GM23338 (cell line): ENCODE measurements around the gene XRN1. TPM values are rescaled to one million over a fixed set of nuclear protein-coding genes. Genes with fewer than 3 reads are reported as not detected.

Experiments
- ATAC-seq: fragments of 200-7000 bp; cut with Tn5 transposase; 3 replicates; pipeline ENCODE4 v1.9.1; 2020
- DNase-seq: peaks from one replicate; pipeline ENCODE4 v3.0.0-alpha.2; 2015; ENCODE audit warnings: low spot score
- H2AFZ ChIP-seq: fragments of 200-600 bp; sonication (generic); 2 replicates; pipeline ENCODE4 v1.8.0; 2016; ENCODE audit warnings: antibody characterized with exemption, mild to moderate bottlenecking, moderate library complexity
- H3F3A ChIP-seq: fragments of 200-600 bp; sonication (generic); replicated peaks from 2 replicates; pipeline ENCODE4 v1.8.0; 2017; ENCODE audit warnings: antibody characterized with exemption, mixed run types, low read depth
- H3K27ac ChIP-seq: fragments of 200-600 bp; sonication (generic); 2 replicates; pipeline ENCODE4 v1.6.1; 2016; ENCODE audit warnings: low read depth
- H3K27me3 ChIP-seq: fragments of 200-600 bp; sonication (generic); 2 replicates; pipeline ENCODE4 v1.8.0; 2016; ENCODE audit warnings: mild to moderate bottlenecking, mixed run types, moderate library complexity; ENCODE audit not compliant: insufficient read depth
- H3K36me3 ChIP-seq: fragments of 200-600 bp; sonication (generic); 2 replicates; pipeline ENCODE4 v1.8.0; 2016; ENCODE audit warnings: mild to moderate bottlenecking; ENCODE audit not compliant: insufficient read depth
- H3K4me1 ChIP-seq: fragments of 200-600 bp; sonication (generic); 2 replicates; pipeline ENCODE4 v1.8.0; 2016; ENCODE audit warnings: mild to moderate bottlenecking, moderate library complexity; ENCODE audit not compliant: insufficient read depth
- H3K4me2 ChIP-seq: fragments of 200-600 bp; sonication (generic); 2 replicates; pipeline ENCODE4 v1.7.1; 2017; ENCODE audit warnings: mixed run types
- H3K4me3 ChIP-seq: fragments of 200-600 bp; sonication (generic); 2 replicates; pipeline ENCODE4 v1.6.1; 2016; ENCODE audit warnings: mixed run types
- H3K79me2 ChIP-seq: fragments of 200-600 bp; sonication (generic); replicated peaks from 2 replicates; pipeline ENCODE4 v1.8.0; 2017; ENCODE audit warnings: mild to moderate bottlenecking; ENCODE audit not compliant: insufficient read depth
- H3K9me2 ChIP-seq: fragments of 200-600 bp; sonication (generic); 2 replicates; pipeline ENCODE4 v1.8.0; 2017; ENCODE audit not compliant: insufficient read depth
- H4K20me1 ChIP-seq: fragments of 200-600 bp; sonication (generic); replicated peaks from 2 replicates; pipeline ENCODE4 v1.8.0; 2017; ENCODE audit warnings: mild to moderate bottlenecking; ENCODE audit not compliant: insufficient read depth
- H3K27ac Mint-ChIP-seq: 2 replicates; pipeline ENCODE4 v1.8.0; 2020; ENCODE audit warnings: inconsistent platforms, mild to moderate bottlenecking, moderate library complexity, mixed read lengths
- H3K27me3 Mint-ChIP-seq: 3 replicates; pipeline ENCODE4 v1.8.0; 2022; ENCODE audit warnings: low read depth, mild to moderate bottlenecking, moderate library complexity, mixed read lengths, inconsistent platforms; ENCODE audit not compliant: insufficient read depth, poor library complexity
- H3K36me3 Mint-ChIP-seq: 3 replicates; pipeline ENCODE4 v1.8.0; 2021; ENCODE audit warnings: low read depth, mild to moderate bottlenecking, inconsistent platforms, moderate library complexity, mixed read lengths
- H3K4me1 Mint-ChIP-seq: 3 replicates; pipeline ENCODE4 v1.8.0; 2020; ENCODE audit warnings: mild to moderate bottlenecking, inconsistent platforms, mixed read lengths
- H3K4me3 Mint-ChIP-seq: 3 replicates; pipeline ENCODE4 v1.8.0; 2021; ENCODE audit warnings: moderate library complexity, mild to moderate bottlenecking, inconsistent platforms, mixed read lengths
- H3K9me3 Mint-ChIP-seq: 3 replicates; pipeline ENCODE4 v1.8.0; 2020; ENCODE audit warnings: moderate library complexity, mild to moderate bottlenecking, inconsistent platforms, mixed read lengths
- CREB1 ChIP-seq: fragments of 250-450 bp; sonication (Bioruptor Pico); IDR thresholded peaks from 2 replicates; pipeline ENCODE4 v1.5.0; 2020; ENCODE audit warnings: low read depth, mild to moderate bottlenecking, moderate library complexity
- EZH2 ChIP-seq: fragments of 200-600 bp; sonication (generic); IDR thresholded peaks from one replicate; pipeline ENCODE4 v1.8.0; 2017; ENCODE audit warnings: antibody characterized with exemption, mild to moderate bottlenecking, low read depth; ENCODE audit not compliant: unreplicated experiment
- EZH2phosphoT487 ChIP-seq: fragments of 200-600 bp; sonication (generic); IDR thresholded peaks from one replicate; pipeline ENCODE4 v1.8.1; 2018; ENCODE audit warnings: antibody characterized with exemption; ENCODE audit not compliant: unreplicated experiment
- JUNB ChIP-seq: IDR thresholded peaks from one replicate; pipeline ENCODE4 v1.6.1; 2016; ENCODE audit warnings: antibody characterized with exemption; ENCODE audit not compliant: unreplicated experiment
- NANOG ChIP-seq: IDR thresholded peaks from 2 replicates; pipeline ENCODE4 v1.6.1; 2016; ENCODE audit warnings: antibody characterized with exemption, borderline replicate concordance
- POLR2AphosphoS5 ChIP-seq: IDR thresholded peaks from 2 replicates; pipeline ENCODE4 v1.6.1; 2016; ENCODE audit warnings: antibody characterized with exemption, low read depth
- STAT1 ChIP-seq: IDR thresholded peaks from one replicate; pipeline ENCODE4 v1.6.1; 2016; ENCODE audit warnings: antibody characterized with exemption; ENCODE audit not compliant: unreplicated experiment
- ZNF114 ChIP-seq: fragments of 250-450 bp; sonication (Bioruptor Pico); IDR thresholded peaks from 2 replicates; pipeline ENCODE4 v1.5.0; 2020; ENCODE audit warnings: mild to moderate bottlenecking, moderate library complexity
- ZNF331 ChIP-seq: fragments of 250-450 bp; sonication (Bioruptor Pico); IDR thresholded peaks from 2 replicates; pipeline ENCODE4 v1.5.0; 2020; ENCODE audit warnings: low read depth, mild to moderate bottlenecking, moderate library complexity
- polyA plus RNA-seq: library from polyadenylated mRNA; unstranded; fragments of >200 nt; fragmentation: Nextera tagmentation; extraction: Ambion mirVana; gene quantifications from 2 replicates; pipeline ENCODE4 v1.2.1, GENCODE V29; 2016
- total RNA-seq: library from RNA; depleted of rRNA; stranded (reverse); fragments of >200 nt; shearing (Covaris generic); gene quantifications from 2 replicates; pipeline ENCODE4 v1.2.3, GENCODE V29; 2014
- TF ChIP-seq, protein P1 (sequence below): fragments of 250-450 bp; sonication (Bioruptor Pico); IDR thresholded peaks from 2 replicates; pipeline ENCODE4 v1.5.0; 2020; ENCODE audit warnings: mild to moderate bottlenecking, moderate library complexity
- TF ChIP-seq, protein P2 (sequence below), 2 experiments: fragments of 200-600 bp in 1 of 2; sonication (generic) in 1 of 2; conservative IDR thresholded peaks; 2 replicates each; pipeline versions ENCODE4 v1.5.1 to v1.6.1; 2016 to 2017; ENCODE audit warnings: antibody characterized with exemption in 2 of 2, low read depth in 2 of 2, mild to moderate bottlenecking in 2 of 2, moderate library complexity in 1 of 2
- TF ChIP-seq, protein P3 (sequence below): IDR thresholded peaks from one replicate; pipeline ENCODE4 v1.6.1; 2018; ENCODE audit warnings: antibody characterized with exemption; ENCODE audit not compliant: unreplicated experiment
- TF ChIP-seq, protein P4 (sequence below): IDR thresholded peaks from 2 replicates; pipeline ENCODE4 v1.6.1; 2016; ENCODE audit warnings: antibody characterized with exemption

The XRN1 gene
- total and polyA plus RNA-seq, 2 experiments from 2014 or later, result 10.9 to 16.6 TPM

DNA sequence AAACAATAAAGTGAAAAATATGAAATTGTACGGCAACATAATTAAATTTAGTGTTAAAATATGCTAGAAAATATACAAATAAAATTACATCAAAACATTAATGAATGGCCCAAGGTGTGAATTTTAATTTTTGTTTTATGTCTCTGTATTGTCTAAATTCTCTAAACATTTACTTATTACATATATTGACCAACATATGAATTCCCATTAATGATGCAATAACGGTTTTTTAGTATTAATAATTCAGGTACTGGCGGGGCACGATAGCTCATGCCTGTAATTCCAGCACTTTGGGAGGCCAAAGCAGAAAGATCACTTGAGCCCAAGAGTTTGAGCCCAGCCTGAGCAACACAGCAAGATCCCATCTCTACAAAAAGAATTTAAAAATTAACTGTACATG, 20.6 kb upstream of the XRN1 start:
- H3K27ac Mint-ChIP-seq, result no peak overlapping the region
- no peaks in the 10 kb centered on the region for H3K4me1 Mint-ChIP-seq
- peaks cover under 1% of the 10 kb centered on the region; the same call in 1 of the 3 replicates for H3K9me3 Mint-ChIP-seq
- H3K27me3 Mint-ChIP-seq, result no peaks in the 10 kb centered on the region
- H3K4me3 Mint-ChIP-seq, result no peak overlapping the region
- DNase-seq (no peak), ATAC-seq (no peak)
- Histone ChIP-seq H4K20me1 (no peaks in the 10 kb centered on the region), H3K27ac (no peak overlapping the region), H3K4me1 (no peaks in the 10 kb centered on the region), H2AFZ (no peak overlapping the region), H3K36me3 (no peaks in the 10 kb centered on the region), H3K27me3 (no peaks in the 10 kb centered on the region), H3F3A (no peaks in the 10 kb centered on the region), H3K79me2 (no peaks in the 10 kb centered on the region), H3K9me2 (no peaks in the 10 kb centered on the region), H3K4me2 (no peak overlapping the region), H3K4me3 (no peak overlapping the region)
- peaks cover under 1% of the 10 kb centered on the region; the same call in 1 of the 3 replicates for H3K36me3 Mint-ChIP-seq
- TF ChIP-seq STAT1 (no peak), JUNB (no peak), CREB1 (CRISPR knock-in tag) (no peak), EZH2phosphoT487 (no peak), EZH2 (no peak), POLR2AphosphoS5 (no peak), ZNF331 (no peak), NANOG (no peak), ZNF114 (no peak)
- TF ChIP-seq, protein P1, sequence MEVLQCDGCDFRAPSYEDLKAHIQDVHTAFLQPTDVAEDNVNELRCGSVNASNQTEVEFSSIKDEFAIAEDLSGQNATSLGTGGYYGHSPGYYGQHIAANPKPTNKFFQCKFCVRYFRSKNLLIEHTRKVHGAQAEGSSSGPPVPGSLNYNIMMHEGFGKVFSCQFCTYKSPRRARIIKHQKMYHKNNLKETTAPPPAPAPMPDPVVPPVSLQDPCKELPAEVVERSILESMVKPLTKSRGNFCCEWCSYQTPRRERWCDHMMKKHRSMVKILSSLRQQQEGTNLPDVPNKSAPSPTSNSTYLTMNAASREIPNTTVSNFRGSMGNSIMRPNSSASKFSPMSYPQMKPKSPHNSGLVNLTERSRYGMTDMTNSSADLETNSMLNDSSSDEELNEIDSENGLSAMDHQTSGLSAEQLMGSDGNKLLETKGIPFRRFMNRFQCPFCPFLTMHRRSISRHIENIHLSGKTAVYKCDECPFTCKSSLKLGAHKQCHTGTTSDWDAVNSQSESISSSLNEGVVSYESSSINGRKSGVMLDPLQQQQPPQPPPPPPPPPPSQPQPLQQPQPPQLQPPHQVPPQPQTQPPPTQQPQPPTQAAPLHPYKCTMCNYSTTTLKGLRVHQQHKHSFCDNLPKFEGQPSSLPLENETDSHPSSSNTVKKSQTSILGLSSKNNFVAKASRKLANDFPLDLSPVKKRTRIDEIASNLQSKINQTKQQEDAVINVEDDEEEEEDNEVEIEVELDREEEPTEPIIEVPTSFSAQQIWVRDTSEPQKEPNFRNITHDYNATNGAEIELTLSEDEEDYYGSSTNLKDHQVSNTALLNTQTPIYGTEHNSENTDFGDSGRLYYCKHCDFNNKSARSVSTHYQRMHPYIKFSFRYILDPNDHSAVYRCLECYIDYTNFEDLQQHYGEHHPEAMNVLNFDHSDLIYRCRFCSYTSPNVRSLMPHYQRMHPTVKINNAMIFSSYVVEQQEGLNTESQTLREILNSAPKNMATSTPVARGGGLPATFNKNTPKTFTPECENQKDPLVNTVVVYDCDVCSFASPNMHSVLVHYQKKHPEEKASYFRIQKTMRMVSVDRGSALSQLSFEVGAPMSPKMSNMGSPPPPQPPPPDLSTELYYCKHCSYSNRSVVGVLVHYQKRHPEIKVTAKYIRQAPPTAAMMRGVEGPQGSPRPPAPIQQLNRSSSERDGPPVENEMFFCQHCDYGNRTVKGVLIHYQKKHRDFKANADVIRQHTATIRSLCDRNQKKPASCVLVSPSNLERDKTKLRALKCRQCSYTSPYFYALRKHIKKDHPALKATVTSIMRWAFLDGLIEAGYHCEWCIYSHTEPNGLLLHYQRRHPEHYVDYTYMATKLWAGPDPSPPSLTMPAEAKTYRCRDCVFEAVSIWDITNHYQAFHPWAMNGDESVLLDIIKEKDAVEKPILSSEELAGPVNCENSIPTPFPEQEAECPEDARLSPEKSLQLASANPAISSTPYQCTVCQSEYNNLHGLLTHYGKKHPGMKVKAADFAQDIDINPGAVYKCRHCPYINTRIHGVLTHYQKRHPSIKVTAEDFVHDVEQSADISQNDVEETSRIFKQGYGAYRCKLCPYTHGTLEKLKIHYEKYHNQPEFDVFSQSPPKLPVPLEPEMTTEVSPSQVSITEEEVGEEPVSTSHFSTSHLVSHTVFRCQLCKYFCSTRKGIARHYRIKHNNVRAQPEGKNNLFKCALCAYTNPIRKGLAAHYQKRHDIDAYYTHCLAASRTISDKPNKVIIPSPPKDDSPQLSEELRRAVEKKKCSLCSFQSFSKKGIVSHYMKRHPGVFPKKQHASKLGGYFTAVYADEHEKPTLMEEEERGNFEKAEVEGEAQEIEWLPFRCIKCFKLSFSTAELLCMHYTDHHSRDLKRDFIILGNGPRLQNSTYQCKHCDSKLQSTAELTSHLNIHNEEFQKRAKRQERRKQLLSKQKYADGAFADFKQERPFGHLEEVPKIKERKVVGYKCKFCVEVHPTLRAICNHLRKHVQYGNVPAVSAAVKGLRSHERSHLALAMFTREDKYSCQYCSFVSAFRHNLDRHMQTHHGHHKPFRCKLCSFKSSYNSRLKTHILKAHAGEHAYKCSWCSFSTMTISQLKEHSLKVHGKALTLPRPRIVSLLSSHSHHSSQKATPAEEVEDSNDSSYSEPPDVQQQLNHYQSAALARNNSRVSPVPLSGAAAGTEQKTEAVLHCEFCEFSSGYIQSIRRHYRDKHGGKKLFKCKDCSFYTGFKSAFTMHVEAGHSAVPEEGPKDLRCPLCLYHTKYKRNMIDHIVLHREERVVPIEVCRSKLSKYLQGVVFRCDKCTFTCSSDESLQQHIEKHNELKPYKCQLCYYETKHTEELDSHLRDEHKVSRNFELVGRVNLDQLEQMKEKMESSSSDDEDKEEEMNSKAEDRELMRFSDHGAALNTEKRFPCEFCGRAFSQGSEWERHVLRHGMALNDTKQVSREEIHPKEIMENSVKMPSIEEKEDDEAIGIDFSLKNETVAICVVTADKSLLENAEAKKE (CRISPR knock-in tag), result no peak
- TF ChIP-seq, protein P2, sequence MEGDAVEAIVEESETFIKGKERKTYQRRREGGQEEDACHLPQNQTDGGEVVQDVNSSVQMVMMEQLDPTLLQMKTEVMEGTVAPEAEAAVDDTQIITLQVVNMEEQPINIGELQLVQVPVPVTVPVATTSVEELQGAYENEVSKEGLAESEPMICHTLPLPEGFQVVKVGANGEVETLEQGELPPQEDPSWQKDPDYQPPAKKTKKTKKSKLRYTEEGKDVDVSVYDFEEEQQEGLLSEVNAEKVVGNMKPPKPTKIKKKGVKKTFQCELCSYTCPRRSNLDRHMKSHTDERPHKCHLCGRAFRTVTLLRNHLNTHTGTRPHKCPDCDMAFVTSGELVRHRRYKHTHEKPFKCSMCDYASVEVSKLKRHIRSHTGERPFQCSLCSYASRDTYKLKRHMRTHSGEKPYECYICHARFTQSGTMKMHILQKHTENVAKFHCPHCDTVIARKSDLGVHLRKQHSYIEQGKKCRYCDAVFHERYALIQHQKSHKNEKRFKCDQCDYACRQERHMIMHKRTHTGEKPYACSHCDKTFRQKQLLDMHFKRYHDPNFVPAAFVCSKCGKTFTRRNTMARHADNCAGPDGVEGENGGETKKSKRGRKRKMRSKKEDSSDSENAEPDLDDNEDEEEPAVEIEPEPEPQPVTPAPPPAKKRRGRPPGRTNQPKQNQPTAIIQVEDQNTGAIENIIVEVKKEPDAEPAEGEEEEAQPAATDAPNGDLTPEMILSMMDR (conservative IDR thresholded peaks at IDR 0.05; ENCODE audit: low read depth in 2 of 2), result no peak
- TF ChIP-seq, protein P3, sequence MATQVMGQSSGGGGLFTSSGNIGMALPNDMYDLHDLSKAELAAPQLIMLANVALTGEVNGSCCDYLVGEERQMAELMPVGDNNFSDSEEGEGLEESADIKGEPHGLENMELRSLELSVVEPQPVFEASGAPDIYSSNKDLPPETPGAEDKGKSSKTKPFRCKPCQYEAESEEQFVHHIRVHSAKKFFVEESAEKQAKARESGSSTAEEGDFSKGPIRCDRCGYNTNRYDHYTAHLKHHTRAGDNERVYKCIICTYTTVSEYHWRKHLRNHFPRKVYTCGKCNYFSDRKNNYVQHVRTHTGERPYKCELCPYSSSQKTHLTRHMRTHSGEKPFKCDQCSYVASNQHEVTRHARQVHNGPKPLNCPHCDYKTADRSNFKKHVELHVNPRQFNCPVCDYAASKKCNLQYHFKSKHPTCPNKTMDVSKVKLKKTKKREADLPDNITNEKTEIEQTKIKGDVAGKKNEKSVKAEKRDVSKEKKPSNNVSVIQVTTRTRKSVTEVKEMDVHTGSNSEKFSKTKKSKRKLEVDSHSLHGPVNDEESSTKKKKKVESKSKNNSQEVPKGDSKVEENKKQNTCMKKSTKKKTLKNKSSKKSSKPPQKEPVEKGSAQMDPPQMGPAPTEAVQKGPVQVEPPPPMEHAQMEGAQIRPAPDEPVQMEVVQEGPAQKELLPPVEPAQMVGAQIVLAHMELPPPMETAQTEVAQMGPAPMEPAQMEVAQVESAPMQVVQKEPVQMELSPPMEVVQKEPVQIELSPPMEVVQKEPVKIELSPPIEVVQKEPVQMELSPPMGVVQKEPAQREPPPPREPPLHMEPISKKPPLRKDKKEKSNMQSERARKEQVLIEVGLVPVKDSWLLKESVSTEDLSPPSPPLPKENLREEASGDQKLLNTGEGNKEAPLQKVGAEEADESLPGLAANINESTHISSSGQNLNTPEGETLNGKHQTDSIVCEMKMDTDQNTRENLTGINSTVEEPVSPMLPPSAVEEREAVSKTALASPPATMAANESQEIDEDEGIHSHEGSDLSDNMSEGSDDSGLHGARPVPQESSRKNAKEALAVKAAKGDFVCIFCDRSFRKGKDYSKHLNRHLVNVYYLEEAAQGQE, result no peak
- TF ChIP-seq, protein P4, sequence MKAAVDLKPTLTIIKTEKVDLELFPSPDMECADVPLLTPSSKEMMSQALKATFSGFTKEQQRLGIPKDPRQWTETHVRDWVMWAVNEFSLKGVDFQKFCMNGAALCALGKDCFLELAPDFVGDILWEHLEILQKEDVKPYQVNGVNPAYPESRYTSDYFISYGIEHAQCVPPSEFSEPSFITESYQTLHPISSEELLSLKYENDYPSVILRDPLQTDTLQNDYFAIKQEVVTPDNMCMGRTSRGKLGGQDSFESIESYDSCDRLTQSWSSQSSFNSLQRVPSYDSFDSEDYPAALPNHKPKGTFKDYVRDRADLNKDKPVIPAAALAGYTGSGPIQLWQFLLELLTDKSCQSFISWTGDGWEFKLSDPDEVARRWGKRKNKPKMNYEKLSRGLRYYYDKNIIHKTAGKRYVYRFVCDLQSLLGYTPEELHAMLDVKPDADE, result no peak
